IPS DF 6.9 (cell line): ENCODE measurements around the gene DTX1.

Experiments used
- DNase-seq: peaks from one replicate; pipeline ENCODE4 v3.0.0-alpha.2; 2013; ENCODE audit warnings: low read depth, low spot score
- H3K27ac ChIP-seq: one replicate; pipeline ENCODE4 v1.5.1; 2013; ENCODE audit warnings: low read length, control low read depth
- H3K27me3 ChIP-seq: 2 replicates; pipeline ENCODE4 v1.6.1; 2013; ENCODE audit warnings: mild to moderate bottlenecking, low read length; ENCODE audit not compliant: control insufficient read depth, insufficient read depth
- H3K36me3 ChIP-seq: 2 replicates; pipeline ENCODE4 v1.6.1; 2013; ENCODE audit warnings: low read length; ENCODE audit not compliant: control insufficient read depth, insufficient read depth
- H3K4me1 ChIP-seq: 2 replicates; pipeline ENCODE4 v1.6.1; 2013; ENCODE audit warnings: low read length; ENCODE audit not compliant: control insufficient read depth, insufficient read depth
- H3K4me3 ChIP-seq: 2 replicates; pipeline ENCODE4 v1.5.1; 2013; ENCODE audit warnings: mild to moderate bottlenecking, low read length
- H3K9me3 ChIP-seq: 2 replicates; pipeline ENCODE4 v1.6.1; 2013; ENCODE audit warnings: low read length, inconsistent platforms; ENCODE audit not compliant: control insufficient read depth, insufficient read depth
- WGBS: extraction: QIAGEN DNeasy Blood & Tissue Kit; methylation state at CpG from one replicate; pipeline ENCODE4 v1.1.7; 2013; ENCODE audit warnings: mixed read lengths, missing lambda C conversion rate; ENCODE audit not compliant: insufficient read length, insufficient coverage; 5-methylcytosine and 5-hydroxymethylcytosine counted together

The DTX1 gene

GRCh38 chr12:113039911-113040445 lies 16.6 kb upstream of the DTX1 start:
- Histone ChIP-seq H3K27ac (no peak overlapping the region), H3K4me1 (0 out of 2 replicates have a peak, but pooled peaks cover 1% of the 10 kb centered on the region), H3K27me3 (no peaks in the 10 kb centered on the region), H3K9me3 (no peaks in the 10 kb centered on the region), H3K4me3 (no peak overlapping the region), H3K36me3 (no peaks in the 10 kb centered on the region)
- WGBS: no CpG with 5 or more reads among the region's 4 CpGs
- no peak for DNase-seq

GRCh38 chr12:113040722-113041171 lies 15.8 kb upstream of the DTX1 start:
- H3K27me3 ChIP-seq: no peaks in the 10 kb centered on the region
- no peaks in the 10 kb centered on the region for H3K36me3 ChIP-seq
- H3K4me1 ChIP-seq: 0 out of 2 replicates have a peak, but pooled peaks cover 1% of the 10 kb centered on the region
- H3K9me3 ChIP-seq: no peaks in the 10 kb centered on the region
- no peak overlapping the region for H3K4me3 ChIP-seq
- no peak for DNase-seq
- H3K27ac ChIP-seq: no peak overlapping the region
- no CpG with 5 or more reads among the region's 7 CpGs for WGBS

GRCh38 chr12:113041560-113041959 lies 15.0 kb upstream of the DTX1 start:
- Histone ChIP-seq H3K9me3 (no peaks in the 10 kb centered on the region), H3K4me3 (no peak overlapping the region), H3K36me3 (no peaks in the 10 kb centered on the region), H3K4me1 (0 out of 2 replicates have a peak, but pooled peaks cover 1% of the 10 kb centered on the region), H3K27ac (no peak overlapping the region), H3K27me3 (no peaks in the 10 kb centered on the region)
- no CpG with 5 or more reads among the region's 7 CpGs for WGBS
- DNase-seq: no peak

- no peak overlapping the region for H3K27ac ChIP-seq
- no peak overlapping the region for H3K4me3 ChIP-seq
- no peaks in the 10 kb centered on the region for H3K9me3 ChIP-seq
- H3K27me3 ChIP-seq: no peaks in the 10 kb centered on the region
- no peaks in the 10 kb centered on the region for H3K36me3 ChIP-seq
- no peak for DNase-seq
- WGBS: no CpG with 5 or more reads among the region's 8 CpGs
- 0 out of 2 replicates have a peak, but pooled peaks cover 1% of the 10 kb centered on the region for H3K4me1 ChIP-seq
Observed at GRCh38 chr12:113043240-113043639, 13.3 kb upstream of the DTX1 start.

- no peaks in the 10 kb centered on the region for H3K27me3 ChIP-seq
- DNase-seq: no peak
- no CpG with 5 or more reads among the region's 3 CpGs for WGBS
- H3K9me3 ChIP-seq: no peaks in the 10 kb centered on the region
- no peak overlapping the region for H3K4me3 ChIP-seq
- H3K36me3 ChIP-seq: no peaks in the 10 kb centered on the region
- H3K27ac ChIP-seq: no peak overlapping the region
- H3K4me1 ChIP-seq: 0 out of 2 replicates have a peak, but pooled peaks cover 1% of the 10 kb centered on the region
Observed at GRCh38 chr12:113044516-113044915, 12.0 kb upstream of the DTX1 start.

GRCh38 chr12:113048716-113049127 lies 7.8 kb upstream of the DTX1 start:
- no CpG with 5 or more reads among the region's 6 CpGs for WGBS
- no peaks in the 10 kb centered on the region for H3K27me3 ChIP-seq
- H3K4me1 ChIP-seq: no peaks in the 10 kb centered on the region
- no peaks in the 10 kb centered on the region for H3K36me3 ChIP-seq
- no peak overlapping the region for H3K27ac ChIP-seq
- H3K4me3 ChIP-seq: no peak overlapping the region
- no peaks in the 10 kb centered on the region for H3K9me3 ChIP-seq
- no peak for DNase-seq

GRCh38 chr12:113049976-113050742 lies 6.4 kb upstream of the DTX1 start:
- Histone ChIP-seq H3K27ac (no peak overlapping the region), H3K27me3 (peaks cover 1% of the 10 kb centered on the region; the same call in 1 of the 2 replicates), H3K9me3 (no peaks in the 10 kb centered on the region), H3K4me3 (no peak overlapping the region), H3K4me1 (no peaks in the 10 kb centered on the region), H3K36me3 (no peaks in the 10 kb centered on the region)
- DNase-seq: no peak
- WGBS: no CpG with 5 or more reads among the region's 11 CpGs

GRCh38 chr12:113050795-113051194 lies 5.7 kb upstream of the DTX1 start:
- no CpG with 5 or more reads among the region's 7 CpGs for WGBS
- H3K36me3 ChIP-seq: no peaks in the 10 kb centered on the region
- no peak overlapping the region for H3K27ac ChIP-seq
- no peak for DNase-seq
- no peak overlapping the region for H3K4me3 ChIP-seq
- peaks cover 2% of the 10 kb centered on the region; the same call in 1 of the 2 replicates for H3K27me3 ChIP-seq
- no peaks in the 10 kb centered on the region for H3K9me3 ChIP-seq
- no peaks in the 10 kb centered on the region for H3K4me1 ChIP-seq

- no peak overlapping the region for H3K27ac ChIP-seq
- peaks cover 9% of the 10 kb centered on the region; the same call in 1 of the 2 replicates for H3K27me3 ChIP-seq
- H3K36me3 ChIP-seq: no peaks in the 10 kb centered on the region
- WGBS: no CpG with 5 or more reads among the region's 4 CpGs
- no peaks in the 10 kb centered on the region for H3K9me3 ChIP-seq
- no peak for DNase-seq
- H3K4me1 ChIP-seq: no peaks in the 10 kb centered on the region
- H3K4me3 ChIP-seq: no peak overlapping the region
Observed at GRCh38 chr12:113051759-113052158, 4.8 kb upstream of the DTX1 start.

- Histone ChIP-seq H3K4me1 (no peaks in the 10 kb centered on the region; the same call in 1 of the 2 replicates), H3K27me3 (peaks cover 9% of the 10 kb centered on the region; the same call in 1 of the 2 replicates), H3K27ac (no peak overlapping the region), H3K36me3 (no peaks in the 10 kb centered on the region), H3K9me3 (no peaks in the 10 kb centered on the region), H3K4me3 (no peak overlapping the region)
- no CpG with 5 or more reads among the region's 4 CpGs for WGBS
- DNase-seq: no peak
Observed at GRCh38 chr12:113052326-113052725, 4.2 kb upstream of the DTX1 start.
